Measurements from ENCODE around the gene TRPM3.

Gene TRPM3

DNA sequence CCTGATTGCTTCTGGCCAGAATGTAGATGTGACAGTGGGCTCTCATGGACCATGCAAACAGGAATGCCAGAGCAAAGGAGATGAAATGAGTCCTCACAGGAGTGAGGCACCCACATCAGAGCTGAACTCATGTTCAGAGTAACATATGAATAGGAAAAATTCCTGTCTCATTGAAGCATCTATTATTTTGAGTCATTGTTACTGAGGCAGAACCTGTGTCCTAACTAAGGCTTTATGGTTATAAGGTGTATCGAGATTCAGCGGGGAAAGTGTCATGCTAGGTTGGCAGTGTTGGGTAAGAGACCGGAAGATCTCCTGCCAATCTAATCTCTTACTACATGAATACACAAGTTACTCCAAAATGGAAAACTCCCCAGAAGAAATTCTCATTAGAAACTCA, 304.1 kb downstream of the TRPM3 start:
- DNase-seq (ENCODE audit: low spot score): no peak

DNA sequence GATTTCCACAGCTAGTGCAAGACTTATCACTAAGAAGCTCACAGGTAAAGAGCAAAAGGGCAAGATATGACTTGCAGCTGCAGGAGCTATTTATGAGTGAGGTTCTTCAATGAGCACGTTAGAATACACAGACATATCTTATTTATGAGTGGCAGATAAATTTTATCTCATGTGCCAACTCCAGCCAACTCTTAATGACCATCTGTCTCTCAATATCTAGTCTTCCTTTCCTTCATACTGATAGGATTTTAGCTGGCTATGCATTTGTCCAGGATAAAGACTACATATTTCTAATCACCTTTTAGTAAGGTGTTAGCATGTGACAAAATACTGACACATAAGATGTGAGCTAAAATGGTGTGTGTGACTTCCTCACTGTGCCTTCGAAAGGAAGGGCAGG, 304.5 kb downstream of the TRPM3 start:
- no peak for DNase-seq (ENCODE audit: low spot score)

DNA sequence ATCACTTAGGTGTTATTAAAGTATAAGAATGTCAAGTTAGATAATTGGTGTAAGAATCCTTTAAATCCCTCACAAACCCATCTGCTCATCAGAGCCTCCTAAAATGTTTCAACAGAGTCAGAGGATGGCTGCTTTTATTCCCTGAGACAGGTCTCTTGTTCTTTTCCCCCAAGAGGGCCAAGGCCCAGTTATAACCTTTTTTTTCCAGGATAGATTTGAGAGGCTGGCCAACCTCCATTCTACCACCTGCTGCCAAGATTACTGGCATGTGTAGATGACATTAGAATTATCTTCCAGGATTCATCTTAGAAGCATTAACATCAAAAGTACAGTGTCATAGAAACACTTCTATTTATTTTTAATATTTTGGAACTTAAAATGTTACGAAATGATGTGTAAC, 305.1 kb downstream of the TRPM3 start:
- DNase-seq (ENCODE audit: low spot score): no peak

DNA sequence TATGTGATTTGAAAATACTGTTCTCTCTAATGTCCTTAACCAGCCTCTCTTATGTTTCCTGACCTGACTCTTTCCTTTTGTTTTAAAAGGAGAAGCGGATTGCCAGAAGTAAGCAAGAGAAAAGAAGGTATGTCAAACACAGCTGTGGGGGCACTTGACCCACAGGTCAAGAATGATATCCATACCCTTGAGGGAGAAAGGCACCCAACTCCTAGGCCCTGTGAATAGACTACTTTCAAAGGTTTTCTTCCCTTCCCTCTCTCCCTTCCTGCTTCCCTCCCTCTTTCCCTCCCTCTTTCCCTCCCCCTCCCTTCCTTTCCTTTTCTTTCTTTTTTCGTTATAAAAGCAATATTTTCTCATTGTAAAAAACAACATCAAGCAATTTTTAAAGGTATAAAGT, 306.8 kb downstream of the TRPM3 start:
- no peak for DNase-seq (ENCODE audit: low spot score)

DNA sequence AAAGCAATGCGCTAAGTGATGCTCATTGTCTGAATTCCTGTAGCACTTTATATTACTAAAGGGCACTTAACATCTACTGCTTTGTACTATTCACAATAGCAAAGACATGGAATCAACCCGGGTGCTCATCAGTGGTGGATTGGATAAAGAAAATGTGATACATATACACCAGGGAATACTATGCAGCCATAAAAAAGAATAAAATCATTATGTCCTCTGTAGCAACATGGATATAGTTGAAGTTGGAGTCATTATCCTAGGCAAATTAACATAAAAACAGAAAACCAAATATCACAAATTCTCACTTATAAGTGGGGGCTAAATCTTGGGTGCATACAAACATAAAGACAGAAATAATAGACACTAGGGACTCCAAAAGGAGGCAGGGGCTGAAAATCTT, 308.3 kb downstream of the TRPM3 start:
- DNase-seq (ENCODE audit: low spot score): no peak

DNA sequence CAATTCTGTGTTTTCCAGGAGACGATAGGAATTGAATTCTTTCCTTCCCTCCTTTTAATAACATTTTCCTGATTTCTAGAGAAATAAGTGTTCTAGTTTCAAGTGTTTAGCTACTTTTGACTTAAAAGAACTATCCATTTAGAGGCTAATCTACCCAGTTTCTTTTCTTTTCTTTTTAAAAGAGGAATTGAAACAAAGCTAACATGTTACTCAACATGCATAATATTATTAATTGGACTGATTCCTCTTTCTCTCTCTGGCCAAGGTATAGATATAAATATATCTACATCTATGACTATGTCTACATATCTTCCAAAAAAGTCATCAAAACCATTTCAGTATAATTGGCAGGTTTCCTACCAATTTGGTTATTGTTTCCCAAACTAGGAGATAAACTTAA, 309.8 kb downstream of the TRPM3 start:
- no peak for DNase-seq (ENCODE audit: low spot score)

DNA sequence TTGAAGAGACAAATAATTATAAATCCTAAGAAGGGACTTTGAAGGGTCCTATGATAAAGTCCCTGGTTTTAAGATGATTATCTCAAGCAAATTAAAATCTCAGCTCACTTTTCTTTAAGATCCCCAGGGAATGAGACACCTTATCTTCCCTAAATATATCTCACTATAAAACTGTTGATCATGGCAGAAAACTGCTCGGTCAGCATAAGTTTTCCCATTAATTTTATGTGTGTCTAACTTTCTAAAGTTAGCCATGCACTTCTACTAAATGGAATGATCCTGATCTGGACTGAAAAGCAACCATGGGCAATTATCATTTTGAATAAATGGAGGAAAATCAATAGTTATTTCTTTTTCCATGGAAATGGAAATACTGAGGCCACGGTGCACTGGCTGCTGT, 314.5 kb downstream of the TRPM3 start:
- DNase-seq (ENCODE audit: low spot score): no peak

DNA sequence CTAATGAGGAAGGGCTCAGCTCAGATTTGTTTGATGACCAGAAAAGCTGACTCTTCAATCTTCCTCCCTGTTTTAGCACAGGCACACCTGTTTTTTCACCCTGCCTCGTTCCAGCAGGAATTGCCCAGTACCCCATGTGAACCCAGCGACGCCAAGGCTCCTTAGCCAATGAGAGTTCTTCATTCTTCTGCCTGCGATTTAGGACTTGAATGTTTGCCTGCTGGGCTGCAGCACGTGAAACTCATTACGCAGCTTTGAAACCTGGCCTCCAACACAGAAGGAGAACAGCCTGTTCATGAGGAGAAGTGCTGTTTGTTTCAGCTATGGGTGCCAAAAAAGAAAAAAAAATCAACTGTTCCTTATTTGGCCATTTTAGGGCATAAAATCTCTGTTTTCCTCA, 315.5 kb downstream of the TRPM3 start:
- no peak for DNase-seq (ENCODE audit: low spot score)

DNA sequence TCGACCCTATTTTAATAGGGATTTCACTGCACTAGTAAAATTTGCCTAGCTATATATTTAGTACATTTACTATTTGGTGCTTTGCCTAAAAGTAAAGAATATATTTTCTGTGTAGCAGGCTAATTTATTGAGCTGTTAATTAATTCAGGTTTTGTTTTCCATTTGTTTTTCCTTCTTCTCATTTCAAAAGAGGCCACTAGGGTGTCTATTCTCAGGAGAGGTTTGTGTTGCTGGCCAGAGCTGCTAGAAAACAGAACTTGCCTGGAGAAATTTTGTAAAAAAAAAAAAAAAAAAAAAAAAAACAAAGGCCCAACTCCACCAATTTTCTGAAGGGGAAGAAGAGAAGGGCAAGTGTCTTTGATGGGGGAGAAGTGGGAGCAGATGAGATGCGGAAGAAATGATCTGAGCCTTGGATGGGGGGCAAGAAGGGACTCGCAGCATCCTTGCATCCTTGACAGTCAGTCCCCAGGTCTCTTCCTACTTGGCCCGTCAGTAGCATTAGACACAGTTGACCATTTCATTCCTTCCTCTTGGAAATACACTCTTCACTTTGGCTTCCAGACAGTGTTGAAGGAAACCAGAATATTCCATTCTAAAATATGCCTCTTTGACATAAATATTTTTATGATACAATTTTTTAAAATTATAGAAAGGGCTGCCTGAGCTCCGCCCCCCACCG, 318.5 kb downstream of the TRPM3 start:
- DNase-seq (ENCODE audit: low spot score): no peak

DNA sequence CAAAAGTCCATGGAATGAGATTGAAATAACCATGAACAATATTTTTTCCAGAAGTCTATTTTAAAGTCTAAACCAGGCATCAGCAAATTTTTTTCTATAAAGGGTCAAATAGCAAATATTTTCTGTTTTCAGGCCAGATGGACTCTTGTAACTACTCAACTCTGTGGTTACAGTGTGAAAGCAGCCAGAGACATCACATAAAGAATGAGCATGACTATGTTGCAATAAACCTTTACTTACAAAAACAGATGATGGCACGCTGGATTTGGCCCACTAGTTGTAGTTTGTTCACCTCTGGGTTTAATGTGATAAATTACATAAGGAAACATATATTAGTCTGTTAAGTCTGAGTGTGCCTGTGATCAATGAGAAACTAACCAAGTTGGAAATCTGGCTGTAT, 319.2 kb downstream of the TRPM3 start:
- DNase-seq (ENCODE audit: low spot score): no peak

DNA sequence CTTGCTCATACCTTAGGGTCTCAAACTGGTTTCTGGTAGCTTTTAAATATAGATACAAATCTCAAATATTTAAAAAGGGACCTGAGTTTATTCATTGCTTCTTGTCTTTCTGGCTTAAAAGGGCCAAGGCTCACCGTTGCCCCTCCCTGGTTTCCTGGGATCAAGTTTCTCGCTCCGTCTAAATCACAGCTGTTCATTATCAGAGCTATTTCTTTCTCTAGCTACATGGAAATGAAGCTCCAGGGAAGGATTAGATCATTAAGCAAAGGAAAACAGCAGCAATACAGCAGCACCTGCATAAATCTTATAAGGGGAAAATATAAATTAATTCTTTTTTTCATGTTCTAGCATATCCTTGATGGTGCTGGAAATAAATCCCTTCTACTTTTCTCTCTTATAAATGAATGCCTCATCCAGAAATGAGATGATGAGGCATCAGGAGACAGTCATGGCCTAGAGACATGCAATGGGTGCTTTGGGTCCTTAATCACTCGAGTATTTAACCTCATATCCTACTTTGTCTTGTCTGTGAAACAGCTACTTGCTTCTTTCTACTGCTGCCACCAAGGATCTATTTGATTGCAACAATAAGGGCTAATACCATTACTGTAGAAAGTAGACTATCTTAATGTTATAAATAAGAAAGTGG, 320.1 kb downstream of the TRPM3 start:
- DNase-seq (ENCODE audit: low spot score): no peak

DNA sequence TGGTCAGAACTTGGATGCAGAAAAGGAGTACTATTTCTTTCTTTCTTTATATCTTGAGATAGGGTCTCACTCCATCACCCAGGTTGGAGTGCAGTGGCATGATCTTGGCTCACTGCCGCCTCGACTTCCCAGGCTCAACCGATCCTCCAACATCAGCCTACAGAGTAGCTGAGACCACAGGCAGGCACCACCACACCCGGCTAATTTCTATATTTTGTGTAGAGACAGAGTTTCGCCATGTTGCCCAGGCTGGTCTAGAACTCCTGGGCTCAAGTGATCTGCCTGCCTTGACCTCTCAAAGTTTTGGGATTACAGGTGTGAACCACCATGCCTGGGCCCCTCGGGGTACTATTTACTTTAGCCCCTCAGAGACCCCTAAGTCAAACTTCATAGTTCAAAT, 323.4 kb downstream of the TRPM3 start:
- DNase-seq (ENCODE audit: low spot score): no peak

DNA sequence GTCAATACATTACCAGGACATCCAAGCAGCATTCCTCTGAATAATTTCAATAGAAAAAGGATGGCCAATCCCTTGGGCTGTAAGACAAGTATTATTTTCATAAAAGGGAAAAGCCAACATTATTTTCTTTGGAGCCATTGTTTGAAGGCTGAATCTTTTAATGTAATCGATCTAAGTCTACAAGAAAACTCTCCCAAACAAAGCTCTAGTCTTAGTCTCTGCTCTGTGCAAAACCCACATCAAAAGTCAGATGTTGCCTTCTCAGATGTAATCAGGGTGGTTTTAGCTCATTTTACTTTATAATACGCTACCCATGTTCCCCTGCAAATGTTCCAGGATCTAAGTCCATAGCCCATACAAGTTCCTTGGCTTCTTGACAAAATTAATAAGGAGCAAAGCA, 325.6 kb downstream of the TRPM3 start:
- DNase-seq (ENCODE audit: low spot score): no peak

DNA sequence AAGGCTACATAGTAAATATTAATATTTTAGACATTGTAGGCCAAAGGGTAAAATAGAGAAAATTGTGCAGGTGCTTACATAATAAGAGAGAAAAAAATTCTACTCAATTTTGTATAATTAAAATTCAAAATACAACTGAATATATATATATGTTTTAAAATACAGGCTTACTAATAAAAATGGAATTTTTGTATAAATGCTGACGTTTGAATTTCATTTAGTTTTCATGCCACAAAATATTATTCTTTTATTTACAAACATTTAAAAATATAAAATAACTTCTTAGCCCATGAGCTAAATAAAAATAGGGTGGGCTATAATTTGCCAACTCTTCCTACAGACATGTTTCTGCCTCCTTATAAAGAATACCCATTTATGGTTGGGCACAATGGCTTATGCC, 328.6 kb downstream of the TRPM3 start:
- DNase-seq (ENCODE audit: low spot score): no peak

DNA sequence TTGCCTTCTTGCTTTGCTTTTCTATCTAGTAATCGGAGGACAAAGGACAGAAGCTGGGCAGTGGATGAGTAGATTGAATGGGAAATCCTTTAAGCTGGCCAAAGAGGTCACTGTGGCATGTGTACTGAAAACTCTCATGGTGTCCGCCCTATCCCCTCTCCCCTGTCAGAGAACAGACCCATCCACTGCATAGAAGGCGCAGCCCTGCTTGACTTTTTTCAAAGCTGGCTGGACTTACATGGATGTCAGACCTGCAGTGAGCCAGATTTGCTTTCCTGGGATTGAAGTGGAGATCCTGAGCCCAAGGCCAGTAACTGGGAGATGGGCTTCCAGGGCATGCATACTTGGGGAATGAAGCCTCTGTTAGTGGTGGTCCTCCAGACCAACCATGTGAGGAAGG, 329.5 kb downstream of the TRPM3 start:
- DNase-seq (ENCODE audit: low spot score): no peak

DNA sequence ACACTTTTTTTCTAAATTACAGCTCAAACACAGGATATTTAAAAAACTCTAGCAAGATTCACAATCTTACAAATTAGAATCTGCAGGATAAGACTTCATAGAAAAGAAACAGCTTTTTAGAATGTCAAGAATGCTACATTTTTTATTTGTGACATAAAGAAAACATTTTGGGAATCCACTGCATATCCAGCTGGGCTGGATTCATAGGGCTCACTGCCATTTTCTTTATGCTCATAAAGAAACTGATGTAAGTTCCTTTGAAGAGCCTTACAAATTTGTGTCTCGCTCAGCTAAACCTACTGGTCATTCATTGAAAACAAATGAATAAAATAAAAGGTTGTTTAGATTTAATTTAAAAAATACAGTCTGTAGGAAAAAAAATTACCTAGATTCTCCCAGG, 332.3 kb downstream of the TRPM3 start:
- no peak for DNase-seq (ENCODE audit: low spot score)

DNA sequence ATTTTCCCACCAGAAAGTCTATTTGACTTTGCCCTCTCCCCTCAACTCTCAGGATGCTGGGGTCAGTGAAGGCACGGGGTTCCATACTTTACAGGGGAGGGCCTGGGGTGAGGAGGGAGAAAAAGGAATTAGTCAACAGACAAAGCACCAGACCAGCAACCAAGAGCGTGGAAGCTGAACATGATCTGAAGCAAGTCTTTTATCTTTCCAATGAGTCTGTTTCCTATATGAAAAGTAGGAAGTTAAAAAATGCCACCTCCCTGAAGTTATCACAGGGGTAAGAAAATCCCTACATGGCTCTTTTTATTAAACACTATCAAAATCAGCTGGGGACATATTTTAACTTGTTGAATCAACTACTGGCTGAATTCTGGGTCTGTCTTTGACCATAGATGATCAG, 337.0 kb downstream of the TRPM3 start:
- DNase-seq (ENCODE audit: low spot score): no peak

DNA sequence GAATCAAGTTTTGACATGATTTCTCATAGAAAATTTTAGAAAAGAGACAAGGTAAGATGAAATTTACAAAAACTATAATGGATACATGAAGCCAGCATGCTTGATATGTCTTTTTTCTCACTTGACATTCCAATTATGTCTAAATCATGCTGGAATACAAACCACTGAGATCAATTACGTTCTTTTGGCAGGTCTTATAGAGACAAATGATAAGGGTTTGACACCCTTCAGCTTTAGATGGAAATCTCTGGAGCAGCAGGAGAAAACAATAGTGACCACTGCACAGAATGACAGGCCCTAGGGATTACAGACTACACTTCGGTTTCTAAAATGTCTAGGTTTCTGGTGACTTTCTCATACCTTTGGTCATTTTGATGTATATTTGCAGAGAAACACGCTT, 342.9 kb downstream of the TRPM3 start:
- DNase-seq (ENCODE audit: low spot score): no peak

DNA sequence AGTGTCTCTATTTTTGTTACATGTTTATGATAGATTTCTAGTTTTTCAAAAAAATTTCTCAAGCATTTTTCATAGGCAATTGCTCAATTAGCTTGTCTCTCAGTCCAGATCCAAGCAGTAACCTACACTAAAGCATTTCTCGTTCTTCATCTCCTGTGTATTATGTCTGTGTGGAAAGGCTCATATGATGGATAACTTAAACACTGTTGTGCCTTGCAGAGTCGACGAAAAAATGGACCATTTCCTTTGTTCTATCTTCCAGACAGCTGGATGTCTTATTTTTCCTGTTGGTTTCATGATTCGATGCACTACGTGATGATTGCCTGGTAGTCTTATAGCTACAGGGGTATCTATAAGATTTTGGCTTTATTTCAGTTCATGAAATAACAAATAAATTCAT, 347.8 kb downstream of the TRPM3 start:
- DNase-seq (ENCODE audit: low spot score): no peak

DNA sequence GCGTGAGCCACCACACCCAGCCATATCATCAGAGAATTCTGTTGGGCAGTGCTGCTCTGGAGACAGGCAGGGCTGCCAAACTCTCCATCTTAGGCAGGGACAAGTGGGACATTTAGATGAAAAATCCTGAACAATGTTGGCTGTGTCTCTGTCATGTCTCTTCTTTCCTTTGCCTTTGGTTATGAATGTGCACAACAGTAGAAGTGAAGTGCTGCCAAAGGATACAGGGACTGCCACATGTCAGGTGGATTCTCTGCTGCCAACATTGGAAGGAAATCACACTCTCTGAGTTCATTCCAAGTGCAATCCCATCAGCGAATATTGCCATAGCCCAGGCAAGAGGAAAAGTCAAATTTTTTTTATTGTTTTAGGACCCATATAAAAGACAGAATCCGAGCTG, 348.8 kb downstream of the TRPM3 start:
- DNase-seq (ENCODE audit: low spot score): no peak

DNA sequence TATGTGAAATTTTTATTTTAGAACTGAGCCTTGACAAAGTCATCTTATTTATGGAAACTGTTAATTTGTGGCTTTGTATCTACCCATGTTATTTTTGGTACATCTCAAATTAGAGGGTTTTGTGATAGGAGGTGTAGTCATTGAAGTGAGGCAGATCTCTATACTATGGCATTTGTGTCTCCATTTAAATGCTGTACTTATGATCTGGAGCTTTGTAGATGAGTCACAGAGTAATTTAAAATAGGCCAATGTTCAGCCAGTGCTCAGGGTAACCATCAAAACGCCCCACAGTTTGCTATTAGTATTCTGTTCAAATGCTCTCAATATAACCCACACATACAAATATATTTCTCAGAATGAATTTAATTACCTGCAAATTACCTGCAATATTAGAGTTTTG, 355.5 kb downstream of the TRPM3 start:
- no peak for DNase-seq (ENCODE audit: low spot score)

DNA sequence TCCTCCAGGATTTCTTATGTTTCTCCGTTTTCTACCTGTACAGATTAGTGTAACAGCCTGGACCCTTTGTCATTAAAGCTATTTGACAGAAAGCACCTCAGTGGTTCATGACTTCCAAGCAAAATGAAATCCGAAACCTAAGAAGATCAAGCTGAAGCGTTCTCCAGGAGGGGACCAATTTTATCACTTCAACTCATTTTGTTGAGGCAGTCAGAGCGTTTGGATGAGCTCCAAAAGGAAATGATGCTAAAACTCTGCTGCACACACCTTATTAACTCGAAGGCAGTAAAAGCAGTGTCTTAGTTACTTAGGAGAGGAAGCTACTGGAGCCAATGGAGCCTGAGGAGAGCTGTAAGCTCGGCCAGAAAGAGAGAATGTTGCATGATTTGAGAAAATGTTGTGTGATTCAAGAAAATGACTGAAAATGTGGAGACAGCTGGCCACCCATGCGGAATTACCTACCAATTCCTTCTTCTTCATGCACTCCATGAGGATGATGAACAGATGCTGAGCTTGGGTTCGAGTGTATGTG, 360.2 kb downstream of the TRPM3 start:
- DNase-seq (ENCODE audit: low spot score): no peak

DNA sequence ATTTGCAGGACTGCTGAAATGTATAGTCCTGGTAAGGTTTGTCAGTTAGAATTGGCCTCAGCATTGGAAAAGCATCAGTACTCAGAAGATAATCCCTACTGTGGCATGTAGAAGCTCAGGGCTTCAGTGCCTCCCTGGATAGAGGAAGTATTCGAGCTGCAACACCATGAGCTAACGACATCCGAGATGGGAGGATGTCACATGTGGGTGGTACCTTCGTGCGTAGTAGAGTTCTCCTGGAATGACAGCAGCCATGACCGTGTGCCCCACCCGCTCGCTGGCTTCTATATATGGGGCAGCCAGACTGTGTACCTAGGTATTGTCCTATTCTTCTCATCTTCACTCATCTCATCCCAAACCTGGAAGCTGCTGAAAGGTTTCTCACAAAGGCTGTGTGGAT, 361.2 kb downstream of the TRPM3 start:
- DNase-seq (ENCODE audit: low spot score): no peak

DNA sequence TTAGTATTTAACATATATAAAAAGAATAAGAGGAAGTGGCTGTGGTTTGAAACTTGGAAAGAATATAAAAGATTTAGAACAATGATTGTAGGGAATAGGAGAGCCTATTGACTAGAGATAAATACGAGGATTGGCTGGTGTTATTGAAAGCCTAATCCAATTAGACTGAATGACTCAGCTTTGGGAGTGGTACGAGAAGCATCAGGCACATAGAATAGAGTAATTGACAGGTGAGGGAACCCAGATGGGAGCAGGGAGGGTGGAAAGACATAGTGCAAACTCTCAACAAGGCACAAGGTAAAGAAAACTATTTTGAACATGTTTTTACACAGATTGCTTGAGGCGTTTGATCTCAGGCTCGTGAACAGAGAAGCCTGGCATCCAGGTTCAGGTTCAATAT, 368.1 kb downstream of the TRPM3 start:
- DNase-seq (ENCODE audit: low spot score): no peak

Measured in CD4-positive, alpha-beta T cell treated with Interleukin-6 at 100 ng/mL for 8 hours (primary cell).